Stimulated activated CD4-positive, alpha-beta T cell treated with anti-CD3 and anti-CD28 coated beads, Interleukin-15, amount 100 ng/mL, for 24 hours (primary cell): ENCODE results near the gene TCEANC2.

Experiments
- DNase-seq: peaks from one replicate; pipeline ENCODE4 v3.0.0-alpha.2; 2020

TCEANC2 gene

GRCh38 chr1:54137534-54138061 lies 84.2 kb downstream of the TCEANC2 start:
- no peak for DNase-seq

- no peak for DNase-seq
These were observed 85.6 kb downstream of the TCEANC2 start for GRCh38 chr1:54138994-54139393.

- no peak for DNase-seq
These were observed 86.3 kb downstream of the TCEANC2 start for GRCh38 chr1:54139711-54140110.

- no peak for DNase-seq
These were observed 88.9 kb downstream of the TCEANC2 start for GRCh38 chr1:54142146-54142900.

GRCh38 chr1:54144366-54144765 lies 91.0 kb downstream of the TCEANC2 start:
- DNase-seq: no peak

GRCh38 chr1:54149734-54150133 lies 96.3 kb downstream of the TCEANC2 start:
- DNase-seq: no peak

- no peak for DNase-seq
These were observed 97.6 kb downstream of the TCEANC2 start for GRCh38 chr1:54151013-54151412.

GRCh38 chr1:54152696-54153095 lies 99.3 kb downstream of the TCEANC2 start, which contains the start of gene CDCP2:
Gene CDCP2 (minus strand): TSS chr1:54153000. CDS start chr1:54152922, 78 bp downstream.
- no peak for DNase-seq

GRCh38 chr1:54153535-54154439 lies 100.4 kb downstream of the TCEANC2 start:
- DNase-seq: no peak
